ENCODE data around the gene RHPN2.
"Not testable (repeated sequence)": the region's sequence is repeated elsewhere in the genome, so short reads cannot be mapped to it uniquely, and the experiment has no call there.

RHPN2 gene

DNA sequence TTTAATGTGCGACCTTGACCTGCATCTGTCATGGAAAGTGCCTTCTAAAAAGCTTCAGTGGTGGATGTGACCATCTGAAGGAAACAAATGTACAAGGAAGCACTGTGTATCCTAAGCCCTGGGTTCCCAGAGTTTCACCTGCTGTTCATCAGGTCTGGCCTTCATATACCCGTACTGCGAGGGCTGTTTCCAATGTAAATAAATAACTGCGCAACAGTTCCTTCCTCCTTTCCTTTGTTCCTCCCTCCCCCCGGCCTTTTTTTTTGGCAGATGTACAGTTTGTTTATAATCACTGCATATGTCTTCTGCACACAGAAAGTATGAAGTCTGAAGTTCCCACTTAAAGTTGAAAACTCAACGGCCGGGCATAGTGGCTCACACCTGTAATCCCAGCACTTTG lies 87.4 kb downstream of the RHPN2 start:
- no peak for DNase-seq (ENCODE audit: low read depth in 2 of 2)

DNA sequence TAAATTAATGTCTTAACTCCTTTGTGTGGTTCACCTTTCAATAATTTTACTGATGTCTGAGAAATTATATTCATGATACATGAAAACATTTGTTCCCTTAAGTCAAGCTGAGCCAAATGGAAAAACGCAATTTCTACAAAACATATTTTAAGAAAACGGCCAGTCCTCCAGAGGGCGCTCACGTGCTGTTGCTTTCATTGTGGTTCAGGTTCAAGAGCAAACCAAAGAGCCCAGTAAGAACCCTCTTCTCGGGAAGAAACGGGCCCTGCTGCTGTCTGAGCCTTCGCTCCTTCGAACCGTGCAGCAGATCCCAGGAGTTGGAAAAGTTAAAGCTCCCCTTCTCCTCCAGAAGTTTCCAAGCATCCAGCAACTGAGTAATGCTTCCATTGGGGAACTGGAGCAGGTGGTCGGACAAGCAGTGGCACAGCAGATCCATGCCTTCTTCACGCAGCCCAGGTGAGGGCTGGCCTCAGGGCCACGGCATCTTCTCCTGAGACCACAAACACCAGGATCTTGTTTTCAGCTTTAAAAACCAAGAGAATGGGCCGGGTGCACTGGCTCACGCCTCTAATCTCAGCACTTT lies 88.4 kb downstream of the RHPN2 start:
- peak; percentile 40 to 49 for DNase-seq (ENCODE audit: low read depth in 2 of 2)

DNA sequence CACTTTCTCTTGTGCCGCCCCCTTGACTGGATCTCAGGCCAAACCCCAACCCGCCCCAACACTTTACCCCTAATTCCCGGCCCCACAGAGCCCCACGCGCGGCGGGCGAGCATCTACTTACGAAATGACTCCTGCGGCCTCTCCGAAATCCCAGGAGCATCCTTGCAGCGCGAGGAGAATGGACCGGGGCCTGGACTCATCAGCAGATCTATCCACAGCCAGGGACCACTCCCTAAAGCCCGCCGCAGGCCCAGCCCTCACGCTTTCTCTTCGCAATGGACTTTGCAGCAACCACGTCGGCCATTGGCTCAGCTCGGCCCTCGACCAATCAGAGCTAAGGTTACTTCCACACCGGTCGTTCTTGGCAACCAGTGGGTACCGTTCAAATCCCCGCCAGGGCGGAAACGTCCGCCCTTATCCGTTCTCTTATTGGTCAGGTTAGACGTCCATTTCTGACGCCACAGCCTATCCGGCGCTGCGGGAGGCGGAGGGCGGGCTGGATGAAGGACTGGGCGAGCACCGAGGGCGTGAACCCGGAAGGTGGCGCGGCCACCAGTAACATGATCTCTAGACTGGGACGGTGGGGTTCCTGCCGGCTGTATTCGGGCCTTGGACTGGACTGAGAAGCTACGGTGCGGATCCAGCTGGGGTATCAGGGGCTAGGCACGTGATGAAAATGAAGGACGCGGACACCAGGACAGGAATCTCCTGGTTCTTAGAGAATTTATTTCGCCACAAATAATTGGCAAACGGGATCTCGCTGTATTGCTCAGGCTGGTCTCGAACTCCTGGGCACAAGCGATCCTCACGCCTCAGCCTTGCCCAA lies 92.8 kb downstream of the RHPN2 start, which contains the start of the genes CEP89 and FAAP24:
TSS of gene CEP89 (minus strand) at position 244 of the 826 bp plus-strand sequence. CDS start at position 160, 84 bp downstream.
TSS of gene FAAP24 (plus strand) at position 528 of the 826 bp plus-strand sequence. CDS start 955 bp downstream, outside the sequence.
- DNase-seq (ENCODE audit: low read depth in 2 of 2) = peak; percentile 95 to 98

DNA sequence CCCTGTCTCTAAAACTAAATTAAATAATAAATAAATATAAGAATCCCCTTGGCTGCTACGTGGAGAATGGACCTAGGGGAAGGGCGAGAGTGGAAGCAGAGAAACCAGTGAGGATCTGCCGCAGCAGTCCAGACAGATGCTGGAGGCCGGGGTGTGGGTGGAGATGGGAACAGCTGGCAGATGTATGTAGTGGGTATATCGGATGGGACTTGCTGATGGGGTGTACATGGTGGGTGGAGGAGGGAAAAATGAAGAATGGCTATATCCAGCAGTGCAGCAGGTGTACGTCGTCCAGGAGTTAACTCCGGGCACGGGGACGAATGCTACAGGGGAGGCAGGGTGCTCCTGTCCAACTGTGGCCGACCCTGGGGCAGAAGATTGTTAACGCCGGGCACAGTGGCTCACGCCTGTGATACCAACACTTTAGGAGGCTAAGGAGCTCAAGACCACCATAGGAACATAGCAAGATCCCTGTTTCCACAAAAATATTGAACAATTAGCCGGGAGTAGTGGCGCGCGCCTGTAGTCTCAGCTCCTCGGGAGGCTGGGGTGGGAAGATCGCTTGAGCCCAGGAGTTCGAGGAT lies 93.6 kb downstream of the RHPN2 start:
- DNase-seq (ENCODE audit: low read depth in 2 of 2) = no peak

- no peak for DNase-seq (ENCODE audit: low read depth in 2 of 2)
Measured at GRCh38 chr19:32969549-32969948, 95.1 kb downstream of the RHPN2 start.

DNA sequence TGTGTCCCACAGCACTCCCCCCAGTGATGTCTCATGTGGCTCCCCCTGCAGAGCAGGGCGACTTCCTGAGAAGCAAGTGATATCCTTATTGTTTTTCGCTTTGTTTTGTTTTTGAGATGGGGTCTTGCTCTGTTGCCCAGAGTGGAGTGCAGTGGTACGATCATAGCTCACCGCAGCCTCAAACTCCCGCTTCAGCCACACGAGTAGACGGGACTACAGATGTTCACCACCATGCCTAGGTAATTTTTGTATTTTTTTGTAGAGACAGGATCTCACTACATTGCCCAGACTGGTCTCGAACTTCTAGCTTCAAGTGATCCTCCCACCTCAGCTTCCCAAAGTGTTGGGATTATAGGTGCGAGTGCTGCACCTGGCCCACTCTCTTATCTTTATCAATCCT lies 97.9 kb downstream of the RHPN2 start:
- DNase-seq (ENCODE audit: low read depth in 2 of 2) = no peak

GRCh38 chr19:32945260-32945659 lies 119.4 kb downstream of the RHPN2 start:
- no peak for DNase-seq (ENCODE audit: low read depth in 2 of 2)

DNA sequence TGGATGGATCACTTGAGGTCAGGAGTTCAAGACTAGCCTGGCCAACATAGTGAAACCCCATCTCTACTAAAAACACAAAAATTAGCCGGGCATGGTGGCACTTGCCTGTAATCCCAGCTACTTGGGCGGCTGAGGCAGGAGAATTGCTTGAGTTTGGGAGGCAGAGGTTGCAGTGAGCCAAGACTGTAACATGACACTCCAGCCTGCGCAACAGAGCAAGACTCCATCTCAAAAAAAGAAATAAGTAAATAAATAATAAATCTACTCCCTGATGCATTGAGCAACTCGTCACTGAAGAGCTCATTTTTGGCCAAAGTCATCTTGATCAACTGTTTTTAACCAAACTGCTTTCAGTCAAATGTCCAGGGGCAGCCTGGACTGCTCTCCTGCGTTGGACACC lies 123.4 kb downstream of the RHPN2 start:
- DNase-seq (ENCODE audit: low read depth in 2 of 2) = not testable (repeated sequence)

GRCh38 chr19:32936065-32936464 lies 128.6 kb downstream of the RHPN2 start:
- DNase-seq (ENCODE audit: low read depth in 2 of 2) = no peak

GRCh38 chr19:32935629-32936028 lies 129.1 kb downstream of the RHPN2 start:
- DNase-seq (ENCODE audit: low read depth in 2 of 2) = no peak

DNA sequence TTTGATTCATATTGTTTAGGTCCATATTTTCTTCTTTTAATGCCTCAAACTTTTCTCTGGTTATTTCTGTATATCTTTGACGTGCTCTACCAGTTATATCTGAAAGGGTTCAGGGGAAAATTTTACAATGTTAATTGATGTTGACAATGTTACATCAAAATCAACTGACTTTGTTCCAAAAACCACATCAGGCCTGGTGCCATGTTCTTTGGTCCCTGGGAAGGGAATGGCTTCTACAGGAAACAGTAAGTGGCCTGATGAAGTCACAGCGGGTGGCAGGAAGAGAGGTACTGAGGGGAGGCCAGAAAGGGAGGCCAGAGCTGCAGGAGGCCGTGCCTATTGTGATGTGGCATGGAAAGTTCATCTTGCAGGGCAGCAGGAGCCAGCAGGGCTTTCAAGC lies 131.1 kb downstream of the RHPN2 start:
- DNase-seq (ENCODE audit: low read depth in 2 of 2) = no peak

DNA sequence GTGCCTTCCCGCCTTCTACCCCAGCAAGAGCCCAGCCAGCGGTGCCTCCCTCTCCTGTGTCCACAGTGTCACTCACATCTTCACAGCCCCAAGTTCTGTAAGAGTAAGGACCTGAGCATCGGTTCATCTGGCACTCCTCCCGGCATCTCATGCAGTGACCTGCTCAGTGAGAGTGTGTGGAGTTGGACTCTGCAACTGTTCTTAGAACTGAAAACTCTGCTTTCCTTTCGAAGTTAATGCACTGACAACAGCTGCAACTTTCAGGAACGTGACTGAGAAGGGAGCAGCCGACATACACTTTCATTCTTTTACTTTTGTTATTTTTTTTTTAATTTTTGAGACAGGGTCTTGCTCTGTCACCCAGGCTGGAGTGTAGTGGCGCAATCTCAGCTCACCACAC lies 134.1 kb downstream of the RHPN2 start:
- DNase-seq (ENCODE audit: low read depth in 2 of 2) = no peak

DNA sequence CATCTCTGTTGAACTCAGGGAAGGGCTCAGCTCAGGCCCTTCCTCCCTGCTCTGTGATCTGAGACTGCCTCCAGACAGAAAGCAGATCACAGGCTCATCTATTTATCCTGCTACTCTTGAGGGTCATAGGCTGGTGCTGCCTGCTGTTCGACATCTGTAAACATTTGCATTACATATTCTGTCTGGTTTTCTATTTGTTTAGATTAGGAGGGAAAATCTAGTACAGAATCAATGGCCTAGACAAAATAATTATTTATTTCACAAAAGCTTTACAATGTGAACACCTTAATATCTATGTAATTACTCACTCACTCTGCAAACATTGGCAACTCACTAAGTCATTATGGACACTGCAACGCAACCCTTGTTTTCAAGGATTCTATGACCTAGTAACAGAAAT lies 135.9 kb downstream of the RHPN2 start:
- no peak for DNase-seq (ENCODE audit: low read depth in 2 of 2)

Measured in stimulated activated CD8-positive, alpha-beta memory T cell treated with anti-CD3 and anti-CD28 coated beads, Interleukin-7, amount 100 ng/mL, for 4 hours (primary cell).